HG03103 (cell line): ENCODE results near the gene OR8B3.

Experiments used
- ATAC-seq: cut with Tn5 transposase; IDR thresholded peaks from one replicate; pipeline ENCODE4 v1.9.1; 2021; ENCODE audit warnings: low read depth; ENCODE audit not compliant: unreplicated experiment

OR8B3 gene

DNA sequence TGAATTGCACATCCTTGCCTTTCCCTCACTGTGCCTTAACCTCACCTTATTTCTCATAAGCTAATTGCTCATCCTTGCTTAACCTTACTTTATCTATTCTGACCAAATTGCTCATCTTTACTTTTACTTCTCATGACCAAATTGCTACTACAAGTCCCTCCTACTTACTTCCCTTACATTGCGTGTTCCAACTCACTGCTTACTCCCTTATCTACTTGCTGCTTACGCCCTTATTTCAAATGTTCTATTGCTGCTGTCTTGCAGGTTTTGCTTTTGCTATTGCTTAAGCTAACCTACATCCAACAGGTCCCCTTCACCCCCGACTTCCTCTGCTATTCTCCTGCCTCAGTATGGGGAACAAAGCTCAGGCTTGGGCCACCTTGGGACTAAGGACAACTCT, 22.5 kb downstream of the OR8B3 start:
- ATAC-seq, result no peak

DNA sequence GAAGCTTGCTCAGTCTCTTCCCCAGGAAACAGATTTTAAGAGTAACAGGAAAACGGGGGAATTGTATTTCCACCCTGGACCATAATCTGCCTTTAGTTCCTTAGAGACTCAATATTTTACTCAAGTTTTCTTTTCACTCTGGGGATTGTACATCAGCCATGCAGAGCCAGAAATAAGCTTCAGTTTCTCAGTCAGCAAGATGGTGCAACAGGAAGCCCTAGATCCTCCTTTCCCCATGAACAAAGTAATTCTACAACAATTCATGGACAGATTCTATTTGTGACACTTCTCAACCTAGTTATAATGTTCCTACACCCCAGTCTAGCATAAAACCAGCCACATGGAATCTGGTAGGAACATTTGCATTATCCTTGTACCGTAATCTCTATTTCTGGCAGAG, 39.3 kb downstream of the OR8B3 start:
- no peak for ATAC-seq

DNA sequence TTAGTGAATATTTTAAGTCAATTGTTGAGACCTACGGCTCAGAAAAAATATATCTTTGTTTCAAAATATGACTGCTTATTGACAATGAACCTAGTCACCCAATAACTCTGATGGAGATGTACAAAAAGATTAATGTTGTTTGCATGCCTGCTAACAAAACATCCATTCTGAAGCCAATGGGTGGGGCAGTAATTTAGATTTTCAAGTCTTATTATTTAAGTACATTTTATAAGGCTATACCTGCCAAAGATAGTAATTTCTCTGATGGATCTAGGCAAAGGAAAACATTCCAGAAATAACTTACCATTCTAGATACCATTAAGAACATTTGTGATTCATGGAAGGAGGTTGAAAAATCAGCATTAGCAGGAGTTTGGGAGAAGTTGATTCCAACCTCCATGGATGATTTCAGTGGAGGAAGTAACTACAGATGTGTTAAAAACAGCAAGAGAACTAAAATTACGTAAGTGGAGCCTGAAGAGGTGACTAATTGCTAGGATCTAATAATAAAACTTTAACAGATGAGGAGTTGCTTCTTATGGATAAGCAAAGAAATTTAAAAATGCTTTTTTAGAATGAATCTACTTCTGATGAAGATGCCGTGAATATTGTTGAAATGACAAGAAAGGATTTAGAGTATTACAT, 52.4 kb downstream of the OR8B3 start:
- ATAC-seq, result no peak
